ENCODE measurements around the gene ZNF106. TPM values are rescaled to one million over a fixed set of nuclear protein-coding genes. Genes with fewer than 3 reads are reported as not detected.

ZNF106 gene
- total RNA-seq, 1 experiment from 2014 or later, result 64.3 TPM

DNA sequence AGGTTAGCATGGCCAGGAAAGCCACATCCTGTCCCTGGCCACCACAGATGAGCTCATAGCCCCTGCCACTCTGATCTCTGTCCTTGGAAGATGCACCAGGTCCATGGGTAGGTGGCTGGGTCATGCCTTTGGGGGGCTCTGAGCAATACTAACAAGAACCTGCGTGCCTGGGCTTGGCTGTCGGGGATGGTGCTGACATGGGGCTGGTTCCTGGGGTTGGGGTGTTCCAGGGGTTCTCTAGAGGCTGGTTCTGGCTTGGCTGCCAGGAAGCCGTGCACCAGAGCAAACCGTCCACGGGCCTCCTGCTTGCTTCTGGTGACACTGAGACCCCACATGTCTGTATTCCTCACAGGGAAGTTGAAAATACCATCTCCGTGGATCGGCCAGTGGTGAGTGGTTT, 87.6 kb downstream of the ZNF106 start:
- Histone ChIP-seq H3K27ac (ENCODE audit: low read length) (no peak overlapping the region), H3K4me1 (ENCODE audit: control insufficient read depth, insufficient read depth, low read length) (no peaks in the 10 kb centered on the region), H3K27me3 (ENCODE audit: control insufficient read depth, insufficient read depth, low read length) (no peaks in the 10 kb centered on the region), H3K36me3 (ENCODE audit: control insufficient read depth, insufficient read depth, low read length) (no peaks in the 10 kb centered on the region), H3K4me3 (ENCODE audit: low read depth in 2 of 2, low read length in 2 of 2) (no peak overlapping the region), H3K9me3 (ENCODE audit: control insufficient read depth, insufficient read depth, low read depth, low read length) (no peaks in the 10 kb centered on the region)
- ATAC-seq (no peak), DNase-seq (ENCODE audit: low read depth, low spot score) (no peak)
- no TSS peak for BruUV-seq (replicated peaks)
- in situ Hi-C loops (cut with HindIII; ENCODE audit: low pct_unique_long_range_greater_than_20kb, low sequenced_read_pairs), result no loop called here
- TF ChIP-seq TCF7L2 (IDR thresholded peaks at IDR 0.05; ENCODE audit: low read depth, low read length) (no peak), POLR2AphosphoS5 (IDR thresholded peaks at IDR 0.05; ENCODE audit: low read depth, low read length) (no peak), SIN3A (IDR thresholded peaks at IDR 0.05; ENCODE audit: borderline replicate concordance, insufficient read depth, low read depth, low read length) (no peak)
- TF ChIP-seq, protein P1, sequence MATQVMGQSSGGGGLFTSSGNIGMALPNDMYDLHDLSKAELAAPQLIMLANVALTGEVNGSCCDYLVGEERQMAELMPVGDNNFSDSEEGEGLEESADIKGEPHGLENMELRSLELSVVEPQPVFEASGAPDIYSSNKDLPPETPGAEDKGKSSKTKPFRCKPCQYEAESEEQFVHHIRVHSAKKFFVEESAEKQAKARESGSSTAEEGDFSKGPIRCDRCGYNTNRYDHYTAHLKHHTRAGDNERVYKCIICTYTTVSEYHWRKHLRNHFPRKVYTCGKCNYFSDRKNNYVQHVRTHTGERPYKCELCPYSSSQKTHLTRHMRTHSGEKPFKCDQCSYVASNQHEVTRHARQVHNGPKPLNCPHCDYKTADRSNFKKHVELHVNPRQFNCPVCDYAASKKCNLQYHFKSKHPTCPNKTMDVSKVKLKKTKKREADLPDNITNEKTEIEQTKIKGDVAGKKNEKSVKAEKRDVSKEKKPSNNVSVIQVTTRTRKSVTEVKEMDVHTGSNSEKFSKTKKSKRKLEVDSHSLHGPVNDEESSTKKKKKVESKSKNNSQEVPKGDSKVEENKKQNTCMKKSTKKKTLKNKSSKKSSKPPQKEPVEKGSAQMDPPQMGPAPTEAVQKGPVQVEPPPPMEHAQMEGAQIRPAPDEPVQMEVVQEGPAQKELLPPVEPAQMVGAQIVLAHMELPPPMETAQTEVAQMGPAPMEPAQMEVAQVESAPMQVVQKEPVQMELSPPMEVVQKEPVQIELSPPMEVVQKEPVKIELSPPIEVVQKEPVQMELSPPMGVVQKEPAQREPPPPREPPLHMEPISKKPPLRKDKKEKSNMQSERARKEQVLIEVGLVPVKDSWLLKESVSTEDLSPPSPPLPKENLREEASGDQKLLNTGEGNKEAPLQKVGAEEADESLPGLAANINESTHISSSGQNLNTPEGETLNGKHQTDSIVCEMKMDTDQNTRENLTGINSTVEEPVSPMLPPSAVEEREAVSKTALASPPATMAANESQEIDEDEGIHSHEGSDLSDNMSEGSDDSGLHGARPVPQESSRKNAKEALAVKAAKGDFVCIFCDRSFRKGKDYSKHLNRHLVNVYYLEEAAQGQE (IDR thresholded peaks at IDR 0.05; ENCODE audit: insufficient read depth in 1 of 2, low read depth in 2 of 2, low read length in 1 of 2), result no peak
- TF ChIP-seq, protein P2, sequence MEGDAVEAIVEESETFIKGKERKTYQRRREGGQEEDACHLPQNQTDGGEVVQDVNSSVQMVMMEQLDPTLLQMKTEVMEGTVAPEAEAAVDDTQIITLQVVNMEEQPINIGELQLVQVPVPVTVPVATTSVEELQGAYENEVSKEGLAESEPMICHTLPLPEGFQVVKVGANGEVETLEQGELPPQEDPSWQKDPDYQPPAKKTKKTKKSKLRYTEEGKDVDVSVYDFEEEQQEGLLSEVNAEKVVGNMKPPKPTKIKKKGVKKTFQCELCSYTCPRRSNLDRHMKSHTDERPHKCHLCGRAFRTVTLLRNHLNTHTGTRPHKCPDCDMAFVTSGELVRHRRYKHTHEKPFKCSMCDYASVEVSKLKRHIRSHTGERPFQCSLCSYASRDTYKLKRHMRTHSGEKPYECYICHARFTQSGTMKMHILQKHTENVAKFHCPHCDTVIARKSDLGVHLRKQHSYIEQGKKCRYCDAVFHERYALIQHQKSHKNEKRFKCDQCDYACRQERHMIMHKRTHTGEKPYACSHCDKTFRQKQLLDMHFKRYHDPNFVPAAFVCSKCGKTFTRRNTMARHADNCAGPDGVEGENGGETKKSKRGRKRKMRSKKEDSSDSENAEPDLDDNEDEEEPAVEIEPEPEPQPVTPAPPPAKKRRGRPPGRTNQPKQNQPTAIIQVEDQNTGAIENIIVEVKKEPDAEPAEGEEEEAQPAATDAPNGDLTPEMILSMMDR (IDR thresholded peaks at IDR 0.05), result no peak
- POLR2A ChIA-PET, result no interaction called here
- CTCF ChIA-PET, result no interaction called here
- intact Hi-C loops (cut with micrococcal nuclease; ENCODE audit: unreplicated experiment), result no loop called here

DNA sequence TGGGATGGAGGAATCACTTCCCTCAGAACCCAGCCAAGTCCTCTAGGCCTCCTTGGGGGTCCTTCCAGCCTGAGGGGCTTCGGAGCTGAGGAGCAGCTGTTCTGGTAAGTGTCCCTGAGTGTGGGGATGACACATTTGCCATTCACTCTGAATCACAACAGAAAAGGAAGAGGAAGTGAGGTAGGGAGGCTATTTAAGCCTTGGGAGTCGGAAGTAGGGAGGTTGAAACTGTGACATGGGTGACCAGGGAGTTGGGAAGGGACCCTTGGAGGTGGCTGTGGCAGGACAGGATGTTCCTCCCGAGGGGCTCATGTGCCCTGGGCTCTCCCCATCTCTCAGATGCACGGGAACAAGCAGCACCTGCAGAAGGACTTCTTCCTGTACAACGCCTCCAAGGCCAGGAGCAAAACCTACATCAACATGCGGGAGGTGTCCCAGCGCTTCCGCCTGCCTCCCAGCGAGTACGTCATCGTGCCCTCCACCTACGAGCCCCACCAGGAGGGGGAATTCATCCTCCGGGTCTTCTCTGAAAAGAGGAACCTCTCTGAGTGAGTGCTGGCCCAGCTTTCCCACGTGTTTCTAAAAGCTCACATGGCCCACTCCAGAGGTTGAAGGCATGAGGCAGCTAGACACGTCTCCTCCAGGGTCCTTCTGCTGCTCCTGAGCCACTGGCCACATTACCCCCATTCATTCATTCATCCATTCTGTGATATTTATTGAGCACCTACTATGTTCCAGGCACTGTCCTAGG, 88.3 kb downstream of the ZNF106 start:
- ChIA-PET CTCF (no interaction called here), POLR2A (no interaction called here)
- H3K36me3 ChIP-seq (ENCODE audit: control insufficient read depth, insufficient read depth, low read length), result no peaks in the 10 kb centered on the region
- intact Hi-C loops (cut with micrococcal nuclease; ENCODE audit: unreplicated experiment), result no loop called here
- no peaks in the 10 kb centered on the region for H3K4me1 ChIP-seq (ENCODE audit: control insufficient read depth, insufficient read depth, low read length)
- TF ChIP-seq POLR2AphosphoS5 (IDR thresholded peaks at IDR 0.05; ENCODE audit: low read depth, low read length), result no peak
- TF ChIP-seq SIN3A (IDR thresholded peaks at IDR 0.05; ENCODE audit: borderline replicate concordance, insufficient read depth, low read depth, low read length), result no peak
- TF ChIP-seq, protein P2 (IDR thresholded peaks at IDR 0.05), result no peak
- TF ChIP-seq TCF7L2 (IDR thresholded peaks at IDR 0.05; ENCODE audit: low read depth, low read length), result no peak
- TF ChIP-seq, protein P1 (IDR thresholded peaks at IDR 0.05; ENCODE audit: insufficient read depth in 1 of 2, low read depth in 2 of 2, low read length in 1 of 2), result no peak
- no peaks in the 10 kb centered on the region for H3K9me3 ChIP-seq (ENCODE audit: control insufficient read depth, insufficient read depth, low read depth, low read length)
- DNase-seq (ENCODE audit: low read depth, low spot score), result no peak
- in situ Hi-C loops (cut with HindIII; ENCODE audit: low pct_unique_long_range_greater_than_20kb, low sequenced_read_pairs), result no loop called here
- BruUV-seq (replicated peaks), result no TSS peak
- ATAC-seq, result no peak
- H3K4me3 ChIP-seq (ENCODE audit: low read depth in 2 of 2, low read length in 2 of 2), result no peak overlapping the region
- no peak overlapping the region for H3K27ac ChIP-seq (ENCODE audit: low read length)
- H3K27me3 ChIP-seq (ENCODE audit: control insufficient read depth, insufficient read depth, low read length), result no peaks in the 10 kb centered on the region
